Measurements from ENCODE around the gene RNF224.

RNF224 gene

DNA sequence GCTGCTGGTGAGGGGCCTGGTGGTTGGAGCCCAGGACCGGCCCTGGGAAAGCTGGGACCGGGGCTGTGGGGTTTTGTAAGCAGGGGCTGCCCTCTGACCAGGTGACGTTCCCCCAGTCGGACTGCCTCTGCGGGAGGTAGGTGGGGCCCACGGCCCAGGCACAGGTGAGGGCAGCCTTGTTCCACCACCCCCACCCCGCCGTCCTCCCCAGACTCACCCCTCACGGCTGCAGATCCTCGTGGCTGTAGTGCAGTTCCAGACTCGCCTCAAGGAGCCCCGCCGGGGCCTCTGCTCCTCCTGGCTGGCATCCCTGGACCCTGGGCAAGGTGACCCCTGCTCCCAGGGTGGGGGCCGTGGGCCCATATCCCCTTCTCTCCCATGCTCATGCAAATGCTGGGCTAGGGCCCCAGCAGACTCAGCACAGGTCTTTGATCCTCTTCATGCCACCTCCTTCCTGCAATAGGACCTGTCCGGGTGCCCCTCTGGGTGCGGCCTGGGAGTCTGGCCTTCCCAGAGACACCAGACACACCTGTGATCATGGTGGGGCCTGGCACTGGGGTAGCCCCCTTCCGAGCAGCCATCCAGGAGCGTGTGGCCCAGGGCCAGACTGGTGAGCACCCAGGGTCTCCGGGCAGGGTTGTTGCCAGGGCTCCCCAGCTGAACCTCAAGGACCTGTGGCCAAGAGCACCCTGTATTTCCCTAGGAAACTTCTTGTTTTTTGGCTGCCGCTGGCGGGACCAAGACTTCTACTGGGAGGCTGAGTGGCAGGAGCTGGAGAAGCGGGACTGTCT, 11.9 kb upstream of the RNF224 start:
- Histone ChIP-seq H3K36me3 (replicated peaks; ENCODE audit: low read depth, low read length) (no peaks in the 10 kb centered on the region), H3K27me3 (ENCODE audit: low read depth, low read length) (no peaks in the 10 kb centered on the region), H3K9ac (ENCODE audit: low read length) (no peak overlapping the region), H3K27ac (ENCODE audit: low read length) (no peak overlapping the region), H3K4me1 (ENCODE audit: low read length) (no peaks in the 10 kb centered on the region), H3K4me2 (ENCODE audit: low read length) (no peak overlapping the region), H3K9me3 (ENCODE audit: insufficient read depth, low read length) (no peaks in the 10 kb centered on the region), H4K20me1 (ENCODE audit: insufficient read depth, low read length) (no peaks in the 10 kb centered on the region), H3K79me2 (ENCODE audit: low read length) (no peaks in the 10 kb centered on the region), H2AFZ (ENCODE audit: low read depth, low read length) (no peak overlapping the region), H3K4me3 (ENCODE audit: low read length) (no peak overlapping the region)
- TF ChIP-seq EZH2phosphoT487 (IDR thresholded peaks at IDR 0.05; ENCODE audit: low read depth), result no peak
- TF ChIP-seq, protein P1, sequence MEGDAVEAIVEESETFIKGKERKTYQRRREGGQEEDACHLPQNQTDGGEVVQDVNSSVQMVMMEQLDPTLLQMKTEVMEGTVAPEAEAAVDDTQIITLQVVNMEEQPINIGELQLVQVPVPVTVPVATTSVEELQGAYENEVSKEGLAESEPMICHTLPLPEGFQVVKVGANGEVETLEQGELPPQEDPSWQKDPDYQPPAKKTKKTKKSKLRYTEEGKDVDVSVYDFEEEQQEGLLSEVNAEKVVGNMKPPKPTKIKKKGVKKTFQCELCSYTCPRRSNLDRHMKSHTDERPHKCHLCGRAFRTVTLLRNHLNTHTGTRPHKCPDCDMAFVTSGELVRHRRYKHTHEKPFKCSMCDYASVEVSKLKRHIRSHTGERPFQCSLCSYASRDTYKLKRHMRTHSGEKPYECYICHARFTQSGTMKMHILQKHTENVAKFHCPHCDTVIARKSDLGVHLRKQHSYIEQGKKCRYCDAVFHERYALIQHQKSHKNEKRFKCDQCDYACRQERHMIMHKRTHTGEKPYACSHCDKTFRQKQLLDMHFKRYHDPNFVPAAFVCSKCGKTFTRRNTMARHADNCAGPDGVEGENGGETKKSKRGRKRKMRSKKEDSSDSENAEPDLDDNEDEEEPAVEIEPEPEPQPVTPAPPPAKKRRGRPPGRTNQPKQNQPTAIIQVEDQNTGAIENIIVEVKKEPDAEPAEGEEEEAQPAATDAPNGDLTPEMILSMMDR (IDR thresholded peaks at IDR 0.05; ENCODE audit: low read depth, low read length), result no peak

DNA sequence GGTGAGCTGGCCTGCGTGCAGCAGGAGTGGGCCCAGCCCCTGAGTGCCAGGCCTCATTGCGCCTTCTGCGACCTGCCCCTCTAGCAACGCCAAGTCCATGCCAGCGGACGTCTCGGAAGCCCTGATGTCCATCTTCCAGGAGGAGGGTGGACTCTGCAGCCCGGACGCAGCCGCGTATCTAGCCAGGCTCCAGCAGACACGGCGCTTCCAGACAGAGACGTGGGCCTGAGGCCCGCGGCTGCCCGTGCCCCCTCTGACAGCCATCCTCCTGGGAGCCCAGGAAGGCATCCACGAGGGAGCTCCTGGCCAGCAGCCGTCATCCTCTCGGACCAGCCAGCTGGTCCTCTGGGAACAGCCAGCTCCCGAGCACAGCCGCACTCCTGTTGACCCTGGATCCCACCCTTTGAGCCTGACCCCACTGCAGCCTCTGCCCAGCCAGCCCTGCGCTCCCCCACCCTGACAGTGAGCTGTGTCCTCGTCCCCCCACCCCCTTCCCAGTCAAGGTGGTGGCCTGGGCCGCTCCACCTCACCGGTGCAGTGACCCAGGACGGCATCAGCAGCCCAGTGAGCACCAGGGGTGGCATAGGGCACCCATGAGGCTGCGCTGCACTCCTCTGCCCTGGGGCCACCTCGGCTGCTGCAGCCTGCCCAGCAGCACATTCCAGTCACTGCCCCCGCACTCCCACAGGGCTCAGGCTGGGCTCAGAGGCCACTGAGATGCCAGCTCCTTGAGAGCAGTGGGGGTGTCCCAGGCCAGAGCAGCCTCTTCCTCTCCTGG, 10.9 kb upstream of the RNF224 start:
- Histone ChIP-seq H2AFZ (ENCODE audit: low read depth, low read length) (no peak overlapping the region), H3K36me3 (replicated peaks; ENCODE audit: low read depth, low read length) (no peaks in the 10 kb centered on the region), H3K4me3 (ENCODE audit: low read length) (no peak overlapping the region), H3K27me3 (ENCODE audit: low read depth, low read length) (no peaks in the 10 kb centered on the region), H4K20me1 (ENCODE audit: insufficient read depth, low read length) (no peaks in the 10 kb centered on the region), H3K79me2 (ENCODE audit: low read length) (no peaks in the 10 kb centered on the region), H3K27ac (ENCODE audit: low read length) (no peak overlapping the region), H3K9ac (ENCODE audit: low read length) (no peak overlapping the region), H3K9me3 (ENCODE audit: insufficient read depth, low read length) (no peaks in the 10 kb centered on the region), H3K4me2 (ENCODE audit: low read length) (no peak overlapping the region), H3K4me1 (ENCODE audit: low read length) (no peaks in the 10 kb centered on the region)
- no peak for TF ChIP-seq EZH2phosphoT487 (IDR thresholded peaks at IDR 0.05; ENCODE audit: low read depth)
- TF ChIP-seq, protein P1 (IDR thresholded peaks at IDR 0.05; ENCODE audit: low read depth, low read length), result no peak

DNA sequence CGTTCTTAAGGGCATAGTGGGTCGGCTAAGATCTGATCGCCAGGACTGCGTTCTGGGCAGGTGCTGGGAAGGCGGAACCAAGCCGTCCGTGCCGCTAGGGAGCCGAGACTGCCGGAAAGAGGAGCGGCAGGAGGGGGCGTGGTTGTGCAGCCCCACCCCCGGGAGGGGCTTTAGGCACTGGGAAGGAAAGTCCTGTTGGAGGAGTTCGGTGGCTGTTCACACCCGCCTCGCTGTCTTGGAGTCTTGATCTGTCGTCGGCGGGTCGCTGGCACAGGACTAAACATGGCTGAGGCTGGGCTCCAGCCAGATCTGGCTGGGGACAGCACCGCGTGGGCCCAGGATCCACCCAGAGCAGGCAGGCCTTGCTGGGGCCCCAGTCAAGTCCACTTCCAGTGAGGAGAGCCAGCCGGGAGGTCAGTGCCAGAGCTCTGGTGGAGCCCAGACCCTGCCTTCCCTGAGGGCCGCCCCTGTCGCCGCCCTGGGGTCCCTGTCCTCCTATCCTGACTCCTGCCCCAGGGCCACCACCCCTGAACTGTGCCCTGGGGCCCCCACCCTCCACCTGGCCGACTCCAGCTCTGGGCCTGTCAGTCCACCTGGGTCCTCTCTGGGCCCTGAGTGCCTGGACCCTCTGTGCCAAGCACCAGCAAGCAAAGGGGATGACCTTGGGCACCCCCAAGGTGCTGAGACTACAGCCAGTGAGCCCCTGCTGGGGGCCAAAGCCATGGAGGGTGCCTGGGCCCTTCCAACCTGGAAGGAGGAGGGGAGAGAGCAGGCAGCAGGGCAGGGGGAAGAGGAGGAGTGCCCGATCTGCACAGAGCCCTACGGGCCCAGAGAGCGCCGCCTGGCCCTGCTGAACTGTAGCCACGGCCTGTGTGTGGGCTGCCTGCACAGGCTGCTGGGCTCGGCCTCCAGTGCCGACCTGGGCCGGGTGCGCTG, 9.8 kb upstream of the RNF224 start:
- H2AFZ ChIP-seq (ENCODE audit: low read depth, low read length), result no peak overlapping the region
- H3K9ac ChIP-seq (ENCODE audit: low read length), result no peak overlapping the region
- TF ChIP-seq, protein P1 (IDR thresholded peaks at IDR 0.05; ENCODE audit: low read depth, low read length), result no peak
- no peak for TF ChIP-seq EZH2phosphoT487 (IDR thresholded peaks at IDR 0.05; ENCODE audit: low read depth)
- no peaks in the 10 kb centered on the region for H4K20me1 ChIP-seq (ENCODE audit: insufficient read depth, low read length)
- H3K27me3 ChIP-seq (ENCODE audit: low read depth, low read length), result no peaks in the 10 kb centered on the region
- H3K4me3 ChIP-seq (ENCODE audit: low read length), result no peak overlapping the region
- H3K4me2 ChIP-seq (ENCODE audit: low read length), result no peak overlapping the region
- H3K36me3 ChIP-seq (replicated peaks; ENCODE audit: low read depth, low read length), result no peaks in the 10 kb centered on the region
- H3K79me2 ChIP-seq (ENCODE audit: low read length), result no peaks in the 10 kb centered on the region
- H3K27ac ChIP-seq (ENCODE audit: low read length), result no peak overlapping the region
- no peaks in the 10 kb centered on the region for H3K9me3 ChIP-seq (ENCODE audit: insufficient read depth, low read length)
- no peaks in the 10 kb centered on the region for H3K4me1 ChIP-seq (ENCODE audit: low read length)

All from OCI-LY3 (cell line).